ENCODE measurements around the gene ALDH3B1.

ALDH3B1 gene

DNA sequence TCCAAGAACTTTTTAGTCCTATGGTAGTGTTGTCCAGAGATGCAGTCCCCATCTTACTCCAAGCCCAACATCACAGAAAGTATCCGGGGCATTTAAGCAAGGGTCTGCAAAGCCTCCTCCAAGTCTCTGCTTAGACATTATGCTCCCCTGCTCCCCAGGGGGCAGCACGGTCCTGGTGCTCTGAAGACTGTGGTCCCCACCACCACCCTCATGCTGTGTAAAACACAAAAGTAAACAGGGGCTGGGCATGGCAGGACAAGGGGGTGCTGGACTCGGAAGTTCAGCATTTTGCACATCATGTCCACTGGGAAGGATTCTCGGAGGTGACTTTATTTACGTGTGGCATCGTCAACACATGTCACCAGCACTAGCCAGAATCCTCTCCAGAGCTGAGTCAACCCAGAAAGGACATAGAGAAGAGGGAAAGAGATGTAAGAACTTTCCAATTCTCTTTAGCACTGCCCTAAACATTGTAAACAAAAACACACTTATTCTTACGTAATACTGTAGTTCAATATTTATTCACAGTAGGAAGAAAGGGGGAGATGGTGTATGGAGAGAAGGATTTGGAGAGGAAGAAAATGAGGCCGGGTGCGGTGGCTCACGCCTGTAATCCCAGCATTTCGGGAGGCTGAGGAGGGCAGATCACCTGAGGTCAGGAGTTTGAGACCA, 66.4 kb downstream of the ALDH3B1 start:
- DNase-seq: no peak

DNA sequence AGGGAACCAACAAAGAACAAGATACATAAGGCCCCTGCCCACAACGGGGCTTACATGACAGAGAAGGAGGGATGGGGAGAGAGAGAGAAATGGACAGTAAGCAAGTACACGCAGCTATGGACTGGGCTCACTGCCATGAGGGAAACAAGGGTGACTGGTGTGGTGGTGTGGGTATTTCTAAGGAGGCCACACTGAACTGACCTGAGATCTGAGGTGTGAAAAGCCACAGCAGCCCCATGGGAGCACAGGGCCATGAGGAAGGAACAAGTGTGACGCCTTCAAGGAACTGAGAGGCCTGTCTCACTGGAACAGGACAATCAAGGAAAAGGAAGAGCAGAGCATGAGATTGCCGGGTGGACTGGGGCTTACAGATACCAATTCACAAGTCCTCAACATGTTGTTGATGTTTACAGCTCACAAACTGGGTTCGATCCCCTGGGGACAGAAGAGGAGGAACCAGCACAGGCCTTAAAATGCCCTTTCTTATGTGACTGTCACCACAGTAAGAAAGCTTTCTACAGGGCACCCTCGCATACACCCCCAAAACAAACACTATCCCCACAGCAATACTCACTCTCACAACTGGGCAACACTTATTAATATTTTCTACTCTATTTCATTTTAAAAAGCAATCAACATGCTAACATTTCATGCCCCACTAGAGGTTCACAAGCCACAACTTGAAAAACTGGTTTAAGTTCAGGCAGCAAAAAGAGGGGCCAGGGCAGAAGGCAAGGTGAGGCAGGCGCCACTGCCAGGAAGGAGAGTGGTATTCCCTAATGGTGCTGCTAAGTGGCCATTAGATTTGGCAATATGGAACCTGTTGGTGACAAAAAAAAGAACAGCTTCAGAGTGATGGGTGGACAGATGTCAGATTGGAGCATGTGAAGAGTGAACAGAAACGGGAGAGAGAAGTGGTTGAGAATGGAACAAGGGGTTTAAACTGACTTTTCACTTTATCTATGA, 67.8 kb downstream of the ALDH3B1 start:
- no peak for DNase-seq
